ENCODE results near the gene FAM181B.
"Not testable (repeated sequence)": the region's sequence is repeated elsewhere in the genome, so short reads cannot be mapped to it uniquely, and the experiment has no call there.

The FAM181B gene

DNA sequence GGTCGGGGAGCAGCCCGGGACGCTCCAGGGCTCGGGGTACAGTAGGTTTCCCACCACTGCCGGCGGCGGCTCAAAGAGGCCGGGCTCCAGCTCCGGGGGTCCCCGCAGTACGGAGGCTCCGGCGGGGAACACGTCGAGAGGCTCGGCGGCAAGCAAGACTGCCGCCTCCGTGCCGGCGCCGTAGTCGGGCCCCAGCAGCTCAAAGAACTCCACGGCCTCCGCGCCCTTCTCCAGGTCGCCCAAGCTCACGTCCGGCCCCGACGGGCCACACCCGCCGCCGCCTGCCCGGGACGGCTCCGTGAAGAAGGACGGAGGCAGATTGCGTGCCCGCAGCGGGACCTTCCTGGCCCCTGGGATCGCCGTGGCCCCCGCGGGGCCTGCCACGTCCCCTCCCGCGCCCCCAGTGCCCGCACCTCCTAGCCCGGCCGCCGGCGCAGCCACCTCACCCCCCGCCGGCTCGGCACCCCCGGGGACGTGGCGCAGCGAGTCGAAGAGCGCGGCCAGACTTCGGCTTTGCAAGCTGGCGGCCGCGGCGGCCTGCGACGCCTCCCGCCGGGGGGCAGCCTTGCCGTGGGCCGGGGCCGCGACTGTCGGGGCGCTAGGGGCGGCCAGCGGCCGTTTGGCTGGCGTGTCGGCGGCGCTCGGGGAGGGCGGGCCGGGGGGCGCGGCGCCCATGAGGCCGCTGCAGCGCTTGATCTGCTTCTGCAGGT is 775 bp downstream of the FAM181B start:
- no peak for DNase-seq (ENCODE audit: low spot score)

DNA sequence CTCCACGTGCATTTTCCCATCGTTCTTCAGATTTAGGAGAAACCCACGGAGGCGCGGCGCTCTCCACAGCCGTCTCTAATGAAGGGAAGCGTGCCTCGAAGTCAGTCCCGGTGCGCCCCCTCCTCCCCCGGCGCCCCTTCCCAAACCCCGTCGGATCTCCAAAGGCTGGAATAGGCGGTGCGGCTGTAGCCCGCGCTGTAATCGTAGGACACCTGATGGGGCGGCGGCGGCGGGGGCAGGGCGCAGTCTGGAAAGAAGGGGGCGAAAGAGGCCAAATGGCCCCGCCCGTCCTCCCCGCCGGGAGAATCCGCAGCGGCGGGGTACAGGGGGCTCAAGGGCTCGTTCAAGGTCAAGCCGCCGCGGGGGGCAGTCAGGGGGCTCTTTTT is 1.3 kb downstream of the FAM181B start:
- no peak for DNase-seq (ENCODE audit: low spot score)

DNA sequence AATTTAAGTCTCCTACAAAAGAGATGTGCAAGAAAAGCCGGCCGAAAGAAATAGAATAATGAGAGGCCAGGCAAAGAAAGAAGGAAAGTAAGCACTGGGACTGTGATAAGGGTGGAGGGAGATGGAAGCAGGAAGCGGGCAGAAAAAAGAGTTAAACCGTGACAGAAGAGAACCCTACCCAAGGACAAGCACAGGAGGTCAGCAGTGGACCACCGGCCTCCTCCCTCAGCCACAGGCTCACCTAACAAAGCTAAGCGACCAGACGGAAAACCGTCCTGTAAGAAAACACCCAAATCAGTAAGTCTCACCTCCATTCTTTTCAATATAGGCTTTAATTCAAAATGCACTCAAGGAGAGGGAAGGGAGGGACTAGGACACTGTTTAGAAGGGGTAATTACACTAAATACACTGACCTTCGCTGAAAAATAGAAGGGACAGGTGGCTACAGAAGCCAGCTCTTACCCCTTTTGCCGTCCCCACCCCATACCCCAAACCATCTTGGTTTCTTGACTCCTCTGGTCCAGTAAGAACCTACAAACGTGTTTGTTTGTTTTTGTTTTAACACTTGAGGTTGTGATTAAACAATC is 1.9 kb downstream of the FAM181B start:
- DNase-seq (ENCODE audit: low spot score), result no peak

DNA sequence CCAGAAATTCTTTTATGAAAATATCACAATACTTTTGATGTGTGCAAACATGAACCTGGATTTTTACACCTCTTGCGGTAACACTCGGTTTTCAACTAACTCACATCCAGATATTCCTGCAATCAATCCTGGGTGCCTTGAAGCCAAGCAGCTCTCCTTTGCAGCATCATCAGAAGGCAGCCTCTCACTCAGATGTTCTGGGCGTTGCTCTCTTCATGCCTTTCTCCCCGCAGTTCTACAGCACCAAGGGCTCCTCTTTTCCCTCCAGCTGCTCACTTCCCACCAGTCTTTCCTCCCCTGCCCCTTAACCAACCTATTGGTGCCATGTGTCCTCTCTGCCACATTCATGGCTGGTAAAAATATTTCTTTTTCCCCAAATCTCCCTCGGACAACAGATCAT is 2.9 kb downstream of the FAM181B start:
- DNase-seq (ENCODE audit: low spot score), result no peak

DNA sequence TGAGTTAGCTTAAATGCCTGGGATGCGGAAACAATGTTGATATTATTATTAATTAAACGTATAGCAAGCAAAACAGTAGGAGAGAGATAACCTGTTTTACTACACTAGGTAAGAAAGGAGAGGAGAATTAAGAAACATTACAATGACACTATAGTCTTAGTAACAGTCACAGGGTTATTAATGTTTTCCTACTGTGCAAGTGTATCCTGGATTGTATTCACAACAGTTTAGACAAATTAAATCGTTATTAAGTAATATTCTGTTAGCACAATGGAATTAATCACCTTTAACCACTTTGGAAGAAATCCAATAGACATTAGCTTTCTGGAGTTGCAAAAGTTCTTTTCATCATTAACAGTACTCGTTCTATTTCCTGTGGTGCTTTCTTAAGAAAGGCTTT is 3.4 kb downstream of the FAM181B start:
- no peak for DNase-seq (ENCODE audit: low spot score)

DNA sequence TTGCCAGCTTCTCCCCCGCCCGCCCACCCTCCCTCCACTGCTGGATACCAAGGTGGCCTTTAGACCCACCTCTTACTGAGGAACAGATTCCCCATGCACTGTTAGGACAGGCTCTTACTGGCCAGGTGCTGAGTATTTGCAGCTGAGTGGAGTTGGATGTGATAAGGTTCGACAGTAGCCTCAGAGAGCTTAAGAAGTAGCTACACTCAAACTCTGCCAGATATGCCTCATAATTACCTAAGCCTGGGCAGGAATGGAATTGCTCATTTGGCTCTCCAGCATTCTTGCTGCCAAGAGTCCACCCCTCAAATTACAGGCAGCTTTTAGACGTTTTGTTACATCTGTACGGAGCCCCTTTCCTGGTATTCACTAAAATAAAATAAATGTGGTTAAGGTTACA is 9.6 kb downstream of the FAM181B start:
- DNase-seq (ENCODE audit: low spot score), result no peak

DNA sequence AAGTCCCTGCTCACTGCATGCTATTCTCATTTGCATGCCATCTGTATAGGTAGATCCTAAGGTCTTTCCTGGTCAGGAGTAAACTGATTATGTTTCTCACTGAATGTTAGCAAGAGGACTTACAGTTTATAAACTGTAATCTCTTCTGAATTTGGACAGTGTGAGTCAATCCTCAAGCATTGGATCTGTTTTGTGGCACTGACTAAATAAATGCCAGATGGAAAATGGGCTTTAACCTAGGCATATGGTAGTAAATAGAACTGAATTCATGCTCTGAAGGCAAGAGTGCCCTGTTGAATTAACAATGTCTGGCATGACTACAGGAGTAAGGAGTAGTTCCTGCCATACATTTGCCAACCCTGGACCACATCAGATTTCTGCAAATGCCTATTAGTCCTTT is 11.4 kb downstream of the FAM181B start:
- DNase-seq (ENCODE audit: low spot score), result no peak

DNA sequence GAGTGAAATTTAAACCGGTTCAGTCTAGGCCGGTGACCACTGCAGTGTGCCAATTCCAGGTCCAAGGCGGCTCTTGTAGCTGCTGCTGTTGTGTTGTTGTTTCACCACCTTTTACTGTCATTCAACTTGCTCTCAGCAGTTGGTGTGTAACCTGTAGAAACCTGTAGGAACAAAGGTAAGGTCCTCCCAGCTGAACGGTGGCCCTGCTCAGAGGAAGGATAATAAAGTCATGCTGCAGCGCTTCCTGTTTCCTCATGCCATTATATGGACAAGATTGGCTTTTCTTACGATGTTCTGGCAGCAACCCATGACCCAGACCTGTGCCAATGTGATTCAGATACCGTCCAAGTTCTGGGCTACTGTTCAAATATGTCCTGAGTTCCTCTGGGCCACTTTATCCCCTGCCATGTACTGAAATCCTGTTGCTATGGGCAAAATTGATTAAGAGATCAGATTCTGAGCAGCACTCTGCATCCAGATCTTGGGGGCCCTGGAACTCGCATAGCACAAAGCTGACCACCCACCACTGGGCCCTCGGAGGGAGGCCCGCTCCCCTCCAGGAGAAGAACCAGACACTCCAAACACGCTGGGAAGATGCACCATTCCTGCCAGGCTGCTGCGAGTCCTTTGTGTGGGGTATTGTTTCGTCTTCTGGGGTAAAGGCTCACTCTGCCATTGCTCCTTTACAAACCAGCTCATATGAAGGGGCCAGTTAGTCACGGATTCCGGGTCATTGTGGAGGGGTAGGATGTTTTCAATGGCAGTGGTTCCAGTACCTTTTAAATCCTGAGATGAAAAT is 13.2 kb downstream of the FAM181B start:
- no peak for DNase-seq (ENCODE audit: low spot score)

DNA sequence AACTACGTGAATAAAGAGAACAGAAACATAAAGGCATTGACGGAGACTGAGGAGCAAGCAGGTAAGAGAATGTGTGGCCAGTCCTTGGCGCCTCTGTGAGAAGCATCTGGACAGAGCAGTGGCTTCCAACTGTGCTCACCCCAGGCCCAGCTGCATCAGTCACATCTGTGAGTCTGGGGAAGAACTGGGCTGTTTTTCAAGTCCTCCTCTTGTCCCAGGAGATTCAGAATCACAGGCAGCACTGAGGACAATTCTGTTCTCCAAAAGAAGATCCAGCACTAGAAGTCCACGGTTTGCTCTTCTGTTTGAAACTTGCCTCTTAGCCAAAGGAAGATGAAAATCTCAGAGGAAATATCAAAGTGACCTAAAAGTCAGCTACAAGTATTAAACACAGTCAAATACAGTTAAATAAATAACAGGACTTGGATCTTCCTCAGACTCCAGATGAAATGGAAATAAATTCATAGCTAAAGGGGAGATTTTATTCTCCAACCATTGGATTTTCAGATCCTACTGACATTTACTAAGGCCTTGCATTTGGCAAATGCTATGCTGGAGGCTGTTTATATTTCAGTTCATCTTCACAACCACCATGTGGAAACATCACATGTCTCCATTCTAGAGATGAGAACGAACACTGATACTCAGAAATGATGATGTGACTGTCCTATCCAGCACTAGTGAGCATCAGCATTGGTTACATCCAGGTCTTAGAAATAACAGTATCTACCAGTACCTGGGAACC is 14.1 kb downstream of the FAM181B start:
- no peak for DNase-seq (ENCODE audit: low spot score)

DNA sequence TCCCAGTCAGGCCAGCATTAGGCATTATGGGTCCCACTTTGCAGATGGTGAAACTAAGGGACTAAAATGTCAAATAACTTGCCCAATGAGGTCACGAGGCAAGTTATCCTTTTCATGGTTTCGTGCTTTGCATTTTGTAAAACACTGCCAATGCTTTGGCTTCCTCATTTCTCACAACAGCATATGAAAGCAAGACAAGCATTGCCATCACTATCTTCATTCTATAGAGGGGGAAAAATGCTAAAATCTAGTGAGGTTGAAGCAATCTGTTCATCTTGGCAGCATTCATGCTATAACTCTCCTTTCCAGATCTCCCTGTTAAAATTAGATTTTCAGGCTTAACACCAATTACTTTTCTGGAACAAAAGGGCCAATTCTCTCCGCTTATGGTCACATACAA is 14.8 kb downstream of the FAM181B start:
- no peak for DNase-seq (ENCODE audit: low spot score)

DNA sequence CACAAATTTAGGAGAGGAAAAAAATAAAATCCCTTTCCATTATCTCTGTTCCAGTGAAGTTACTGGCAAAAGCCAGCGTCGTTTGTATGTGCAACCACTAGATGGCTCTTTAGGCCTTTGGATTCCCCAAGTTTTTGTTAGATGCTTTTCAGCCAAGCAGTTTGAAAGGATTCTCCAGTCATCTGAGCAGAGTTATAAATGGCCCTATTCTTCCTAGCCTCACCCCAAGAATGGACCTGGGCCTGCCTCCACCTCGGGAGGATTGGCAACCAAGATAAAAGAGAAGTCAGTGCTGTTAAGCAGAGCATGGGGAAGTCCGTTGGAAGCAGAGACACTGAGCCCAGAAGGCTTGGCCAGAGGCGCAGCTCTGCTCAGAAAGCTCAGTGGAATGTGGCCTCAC is 15.4 kb downstream of the FAM181B start:
- peak; percentile 25 for DNase-seq (ENCODE audit: low spot score)

DNA sequence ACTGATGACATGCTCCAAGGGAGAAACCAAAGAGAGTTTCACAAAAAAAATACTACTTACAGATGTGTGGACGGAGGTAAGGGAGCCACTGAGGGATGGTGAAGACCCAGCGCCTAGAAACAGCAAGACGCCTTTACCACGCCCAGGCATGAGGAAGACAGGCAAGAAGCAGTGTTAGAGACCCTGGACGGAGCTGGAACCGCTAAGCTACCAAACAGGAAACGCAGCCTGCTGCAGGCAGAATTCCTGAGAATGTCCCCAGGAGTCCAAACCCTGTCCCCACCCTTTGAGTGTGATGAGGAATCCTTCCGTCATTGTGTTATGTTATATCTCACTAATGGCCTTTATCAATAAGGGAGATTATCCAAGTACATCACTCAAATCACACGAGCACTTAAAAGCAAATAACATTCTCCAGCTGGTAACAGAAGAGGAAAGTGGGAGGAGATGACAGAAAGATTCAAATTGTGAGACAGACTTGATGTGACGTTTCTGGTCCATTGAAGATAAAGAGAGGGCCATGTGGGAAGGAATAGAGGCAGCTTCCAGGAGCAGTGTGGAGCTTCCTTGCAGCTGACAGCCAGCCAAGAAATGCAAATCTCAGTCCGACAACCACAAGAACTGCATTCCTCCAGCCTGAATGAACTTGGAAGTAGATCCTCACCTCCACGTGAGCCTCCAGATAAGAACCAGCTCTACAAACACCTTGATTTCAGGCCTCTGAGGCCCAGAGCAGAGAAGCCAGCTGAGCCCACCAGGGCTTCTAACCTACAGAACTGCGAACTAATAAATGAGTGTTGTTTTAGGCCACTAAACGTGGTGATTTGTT is 19.1 kb downstream of the FAM181B start:
- no peak for DNase-seq (ENCODE audit: low spot score)

DNA sequence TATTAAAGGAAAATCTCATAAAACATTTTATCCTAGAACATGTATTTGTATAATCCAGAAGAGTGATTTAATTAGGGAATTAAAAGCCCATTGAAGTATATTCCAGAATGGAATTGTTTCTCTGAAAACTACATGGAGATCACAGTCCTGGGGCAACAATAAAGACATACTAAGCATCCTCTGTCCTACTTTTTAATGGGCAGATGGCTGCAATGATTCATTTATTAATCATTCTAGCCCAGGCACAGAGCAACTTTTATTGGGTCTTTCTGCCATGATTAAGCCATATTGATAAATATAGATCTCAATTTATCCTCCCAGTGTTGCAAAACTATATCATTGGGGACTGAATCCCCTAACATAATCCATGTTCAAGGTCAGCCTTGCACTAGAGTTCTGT is 22.0 kb downstream of the FAM181B start:
- no peak for DNase-seq (ENCODE audit: low spot score)

DNA sequence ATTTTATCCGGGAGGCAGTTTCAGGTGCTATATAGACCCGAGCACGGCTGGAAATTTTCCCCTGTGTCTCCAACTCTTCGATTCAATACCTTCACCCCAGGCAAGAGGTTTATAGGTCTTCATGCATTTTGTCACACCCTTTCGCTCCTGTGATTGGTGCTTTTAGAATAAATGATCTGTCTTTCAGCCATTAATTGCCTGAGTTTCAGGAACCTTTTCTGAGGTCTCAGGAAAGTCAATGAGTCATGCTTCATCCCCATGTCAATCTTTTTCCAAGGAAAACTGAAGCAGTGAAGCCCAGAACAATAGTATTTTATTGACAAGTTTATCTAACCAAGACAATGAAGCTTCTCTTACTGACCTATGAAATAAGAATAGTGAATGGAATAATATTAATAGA is 29.9 kb downstream of the FAM181B start:
- no peak for DNase-seq (ENCODE audit: low spot score)

DNA sequence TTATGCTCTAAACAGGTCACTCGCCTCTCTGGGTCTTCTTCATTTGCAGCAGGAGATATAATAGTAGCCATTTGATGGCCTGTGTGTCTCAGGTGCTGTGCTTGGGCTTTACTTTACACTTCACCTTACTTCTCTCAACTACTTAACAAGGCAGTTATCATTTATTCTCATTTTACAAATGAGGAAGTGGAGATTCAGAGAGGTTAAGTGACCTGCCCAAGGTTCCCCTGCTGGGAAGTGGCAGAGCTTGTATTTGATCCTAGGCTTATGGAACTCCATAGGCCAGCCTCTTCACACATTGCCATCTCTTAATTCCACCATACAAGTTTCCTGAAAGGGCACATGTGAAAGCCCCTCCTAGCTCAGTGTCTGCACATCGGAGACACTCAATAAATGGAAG is 30.4 kb downstream of the FAM181B start:
- DNase-seq (ENCODE audit: low spot score), result no peak

DNA sequence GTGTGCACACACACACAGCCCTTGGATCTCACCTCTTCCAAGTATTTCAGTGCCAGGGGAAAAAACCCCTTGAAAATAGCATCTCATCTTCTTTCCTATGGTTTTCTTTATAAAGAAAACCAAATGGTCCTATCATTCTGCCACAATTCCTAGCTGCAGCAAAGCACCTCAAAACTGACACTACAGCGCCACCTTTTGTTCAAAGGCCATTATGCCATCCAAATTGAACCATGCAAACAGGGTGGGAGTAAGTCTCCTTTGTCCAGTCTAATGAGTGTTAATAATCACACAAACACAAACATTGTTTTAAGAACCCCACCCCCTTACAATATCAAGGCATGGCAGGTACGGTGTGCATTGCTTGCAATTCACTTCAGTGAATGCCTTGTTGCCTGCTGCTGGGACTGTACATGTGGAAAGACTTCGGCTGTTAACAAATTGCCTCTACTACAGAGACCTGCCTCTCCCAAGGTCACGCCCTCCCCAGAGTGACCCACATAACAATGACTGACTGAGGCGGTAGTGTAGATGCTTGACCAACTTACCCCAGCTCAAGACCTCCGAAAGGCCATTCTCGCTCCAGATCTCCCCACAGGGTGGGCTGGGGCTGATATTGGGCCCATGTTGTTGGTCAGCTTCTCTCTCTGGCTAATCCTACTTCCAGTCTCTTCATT is 31.7 kb downstream of the FAM181B start:
- peak; percentile 17 for DNase-seq (ENCODE audit: low spot score)

DNA sequence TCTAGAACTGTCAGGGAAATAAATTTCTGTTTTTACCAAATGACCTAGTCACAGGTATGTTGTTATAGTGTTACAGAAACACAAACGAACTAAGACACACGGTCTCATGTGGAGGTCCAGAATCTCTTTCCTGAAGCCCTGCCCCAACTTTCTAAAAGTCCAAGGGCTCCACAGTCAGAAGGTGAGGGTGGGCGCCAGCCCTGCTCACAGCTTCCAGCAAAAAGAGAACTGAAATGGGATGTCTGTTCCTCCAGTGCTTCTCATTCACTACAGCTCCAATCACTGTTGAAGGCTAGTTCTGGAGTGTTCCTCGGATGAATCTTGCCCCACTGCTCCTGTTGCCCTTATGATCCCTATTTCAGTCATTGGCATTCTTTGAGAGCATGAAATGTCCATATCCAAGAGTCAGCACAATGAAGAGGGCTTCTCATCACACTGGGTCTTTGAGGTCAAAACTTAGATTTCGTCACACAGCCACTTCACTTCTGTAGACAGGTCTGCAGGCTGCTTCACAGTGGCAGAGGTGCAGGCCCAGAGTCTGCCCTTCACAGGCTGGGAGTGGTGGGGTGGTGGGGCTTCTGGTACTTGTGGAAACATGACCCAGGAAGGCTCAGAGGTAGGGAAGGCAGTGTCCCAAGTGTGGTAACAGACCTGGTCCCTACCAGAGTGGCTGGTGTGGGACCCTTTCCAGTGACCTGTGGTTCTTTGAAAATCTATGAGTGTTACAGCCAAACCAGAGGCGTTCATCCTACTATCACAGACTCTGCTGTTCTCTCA is 34.9 kb downstream of the FAM181B start:
- DNase-seq (ENCODE audit: low spot score), result no peak

DNA sequence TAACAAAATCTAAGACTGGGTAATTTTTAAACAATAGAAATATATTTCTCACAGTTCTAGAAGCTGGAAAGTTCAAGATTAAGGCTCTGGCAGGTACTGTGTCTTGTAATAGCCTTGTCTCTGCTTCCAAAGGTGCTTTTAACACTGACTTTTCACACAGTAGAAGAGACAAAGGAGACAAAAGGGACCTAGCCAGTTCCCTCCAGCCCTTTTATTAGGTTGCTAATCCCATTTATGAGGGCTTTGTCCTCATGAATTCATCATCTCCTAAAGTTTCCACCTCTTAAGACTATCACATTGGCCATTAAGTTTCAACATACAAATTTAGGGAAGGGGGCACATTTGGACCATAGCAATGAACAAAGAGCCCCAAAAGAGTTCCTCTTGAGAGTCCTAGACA is 40.7 kb downstream of the FAM181B start:
- DNase-seq (ENCODE audit: low spot score), result no peak

DNA sequence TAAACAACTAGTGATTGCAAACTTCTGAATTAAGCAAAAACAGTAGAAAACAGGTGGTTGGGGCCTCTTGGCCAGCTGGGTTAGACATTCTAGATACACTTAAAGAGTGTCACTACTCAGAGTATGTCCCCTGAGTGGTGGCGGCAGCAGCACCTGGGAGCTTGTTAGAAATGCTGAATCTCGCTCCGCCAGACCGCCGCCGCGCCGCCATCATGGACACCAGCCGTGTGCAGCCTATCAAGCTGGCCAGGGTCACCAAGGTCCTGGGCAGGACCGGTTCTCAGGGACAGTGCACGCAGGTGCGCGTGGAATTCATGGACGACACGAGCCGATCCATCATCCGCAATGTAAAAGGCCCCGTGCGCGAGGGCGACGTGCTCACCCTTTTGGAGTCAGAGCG is 44.3 kb downstream of the FAM181B start:
- not testable (repeated sequence) for DNase-seq (ENCODE audit: low spot score)

DNA sequence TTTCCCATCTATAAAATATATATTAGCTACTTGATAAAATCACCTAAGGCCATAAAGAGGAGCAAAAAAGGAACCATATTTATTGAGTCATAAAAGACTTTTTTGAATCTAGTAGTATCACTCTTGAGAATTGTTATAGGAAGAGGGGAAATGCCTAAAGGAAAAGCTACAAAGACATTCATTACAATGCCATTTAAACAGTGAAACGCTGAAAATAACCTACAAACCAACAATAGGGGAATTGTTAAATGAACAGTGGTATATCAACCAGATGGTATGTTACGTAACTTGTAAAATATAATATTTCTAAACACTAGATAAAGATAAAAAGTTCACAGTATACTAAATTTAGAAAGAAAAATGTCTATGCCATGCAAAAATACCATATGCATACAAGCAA is 47.5 kb downstream of the FAM181B start:
- no peak for DNase-seq (ENCODE audit: low spot score)

Data from activated CD4-positive, alpha-beta T cell treated with anti-CD3 and anti-CD28 coated beads, Interleukin-2, Interleukin-4, amounts not matched to agents 100 ng/mL and 50 ng/mL, durations not matched to agents 16 hours and 8 hours (primary cell).